Thyroid gland (tissue), 4 donors: ENCODE results near the gene RNF187.

Experiments
- CTCF ChIP-seq, 6 experiments: fragments of 200-600 bp in 3 of 6; fragments of 450-650 bp in 3 of 6; sonication (generic) in 3 of 6; IDR thresholded peaks; one replicate each; pipeline ENCODE4 v1.5.1; 2016 to 2019; ENCODE audit warnings: antibody characterized with exemption in 6 of 6, mild to moderate bottlenecking in 2 of 6, inconsistent platforms in 1 of 6, moderate library complexity in 1 of 6
- POLR2A ChIP-seq, 2 donors: fragments of 450-650 bp; IDR thresholded peaks; one replicate each; pipeline ENCODE4 v1.6.1; 2017; ENCODE audit warnings: antibody characterized with exemption in 2 of 2, mild to moderate bottlenecking in 2 of 2, moderate library complexity in 1 of 2

DNA sequence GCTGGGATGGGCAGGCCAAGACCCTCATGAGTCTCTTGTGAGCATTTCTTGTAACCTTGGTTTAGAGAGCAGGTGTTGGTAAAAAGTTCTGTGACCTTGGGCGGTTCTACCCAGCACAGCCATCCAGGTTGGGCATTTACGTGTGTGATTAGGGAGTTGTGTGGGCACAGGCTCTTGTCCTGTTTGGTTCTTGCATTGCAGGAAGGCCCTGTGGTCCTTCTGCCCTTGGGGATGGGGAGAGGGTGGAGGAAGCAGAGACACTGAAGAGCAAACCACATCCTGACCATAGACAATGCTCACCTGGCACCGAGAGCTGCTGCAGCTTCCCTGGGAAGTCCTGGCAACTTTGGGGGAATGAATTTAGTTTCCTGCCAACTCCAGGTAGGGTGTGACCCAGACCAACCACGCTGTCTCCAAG lies 25.6 kb downstream of the RNF187 start:
- no peak for TF ChIP-seq CTCF (IDR thresholded peaks at IDR 0.05)
- TF ChIP-seq POLR2A (IDR thresholded peaks at IDR 0.05), result no peak
